GM12891 (cell line): ENCODE measurements around the gene SBNO1.
"Not testable (repeated sequence)": the region's sequence is repeated elsewhere in the genome, so short reads cannot be mapped to it uniquely, and the experiment has no call there.

Source experiments
- DNase-seq: peaks from one replicate; pipeline ENCODE4 v3.0.0; 2011; ENCODE audit warnings: low spot score; ENCODE audit not compliant: insufficient read length
- FAIRE-seq: peaks from 2 replicates; lab custom pipeline; 2011; peaks lifted over from hg19 to GRCh38; lab: Jason Lieb, UNC
- PAX5 ChIP-seq: IDR thresholded peaks from 2 replicates; pipeline ENCODE4 v1.6.1; 2011; ENCODE audit warnings: low read length, moderate library complexity, mild to moderate bottlenecking; ENCODE audit not compliant: insufficient read depth, severe bottlenecking
- POLR2A ChIP-seq: IDR thresholded peaks from 2 replicates; pipeline ENCODE4 v1.6.1; 2011; ENCODE audit warnings: low read depth, low read length, control low read depth
- POLR2AphosphoS5 ChIP-seq: IDR thresholded peaks from 2 replicates; pipeline ENCODE4 v1.6.1; 2011; ENCODE audit warnings: low read depth, low read length, control low read depth
- POU2F2 ChIP-seq: IDR thresholded peaks from 2 replicates; pipeline ENCODE4 v1.6.1; 2011; ENCODE audit warnings: low read depth, mild to moderate bottlenecking, control low read depth, low read length, moderate library complexity
- SPI1 ChIP-seq: IDR thresholded peaks from 2 replicates; pipeline ENCODE4 v1.6.1; 2011; ENCODE audit warnings: low read depth, low read length, control low read depth
- TAF1 ChIP-seq: IDR thresholded peaks from 2 replicates; pipeline ENCODE4 v1.6.1; 2011; ENCODE audit warnings: low read depth, low read length, control low read depth

The SBNO1 gene

GRCh38 chr12:123337070-123337469 is 27.6 kb downstream of the SBNO1 start:
- DNase-seq = no peak
- TF ChIP-seq POLR2AphosphoS5 (no peak), POLR2A (no peak)
- FAIRE-seq = no peak

- no peak for TF ChIP-seq POLR2A
- no peak for TF ChIP-seq PAX5
- no peak for TF ChIP-seq POU2F2
- TF ChIP-seq POLR2AphosphoS5 = no peak
- no peak for TF ChIP-seq TAF1
- TF ChIP-seq SPI1 = no peak
- FAIRE-seq (no peak), DNase-seq (no peak)
Measured at GRCh38 chr12:123336530-123336929, 28.1 kb downstream of the SBNO1 start.

GRCh38 chr12:123335490-123335889 is 29.2 kb downstream of the SBNO1 start:
- FAIRE-seq (no peak), DNase-seq (no peak)
- TF ChIP-seq POLR2AphosphoS5 (no peak), TAF1 (no peak), SPI1 (no peak), PAX5 (no peak), POLR2A (no peak), POU2F2 (no peak)

- DNase-seq (no peak), FAIRE-seq (no peak)
- no peak for TF ChIP-seq PAX5
- no peak for TF ChIP-seq POLR2A
- TF ChIP-seq SPI1 = no peak
- TF ChIP-seq POLR2AphosphoS5 = no peak
- no peak for TF ChIP-seq POU2F2
- no peak for TF ChIP-seq TAF1
Measured at GRCh38 chr12:123329799-123330198, 34.8 kb downstream of the SBNO1 start.

- TF ChIP-seq PAX5 = no peak
- no peak for TF ChIP-seq POLR2AphosphoS5
- TF ChIP-seq POU2F2 = no peak
- TF ChIP-seq POLR2A = no peak
- no peak for TF ChIP-seq SPI1
- TF ChIP-seq TAF1 = no peak
- FAIRE-seq (no peak), DNase-seq (no peak)
Measured at GRCh38 chr12:123319826-123320225, 44.8 kb downstream of the SBNO1 start.

- DNase-seq (no peak), FAIRE-seq (no peak)
- TF ChIP-seq POLR2A (no peak), SPI1 (no peak), PAX5 (no peak), POLR2AphosphoS5 (no peak), TAF1 (no peak)
Measured at GRCh38 chr12:123319273-123319672, 45.4 kb downstream of the SBNO1 start.

GRCh38 chr12:123313046-123313445 is 51.6 kb downstream of the SBNO1 start:
- FAIRE-seq, DNase-seq: not testable (repeated sequence)

- TF ChIP-seq POLR2AphosphoS5 (no peak), SPI1 (no peak), POLR2A (no peak), PAX5 (no peak), POU2F2 (no peak), TAF1 (no peak)
- DNase-seq (no peak), FAIRE-seq (no peak)
Measured at GRCh38 chr12:123306200-123306599, 58.4 kb downstream of the SBNO1 start.

- TF ChIP-seq POLR2AphosphoS5 = no peak
- TF ChIP-seq TAF1 = no peak
- TF ChIP-seq POU2F2 = no peak
- TF ChIP-seq POLR2A = no peak
- no peak for TF ChIP-seq SPI1
- TF ChIP-seq PAX5 = no peak
- no peak for FAIRE-seq
- no peak for DNase-seq
Measured at GRCh38 chr12:123305136-123305535, 59.5 kb downstream of the SBNO1 start.

GRCh38 chr12:123293178-123293760 is 71.4 kb downstream of the SBNO1 start:
- TF ChIP-seq SPI1 = no peak
- no peak for TF ChIP-seq POLR2AphosphoS5
- no peak for TF ChIP-seq PAX5
- TF ChIP-seq POLR2A = no peak
- TF ChIP-seq POU2F2 = no peak
- TF ChIP-seq TAF1 = no peak
- FAIRE-seq (no peak), DNase-seq (no peak)
